ENCODE measurements around the gene KIF1B.

- TF ChIP-seq GTF2E2 (tag; IDR thresholded peaks at IDR 0.05), result no peak
- no peak for TF ChIP-seq SPI1 (IDR thresholded peaks at IDR 0.05; ENCODE audit: borderline replicate concordance, low read depth, low read length)
- TF ChIP-seq ZNF354B (CRISPR knock-in tag; IDR thresholded peaks at IDR 0.05), result no peak
- TF ChIP-seq CTCF (IDR thresholded peaks at IDR 0.05 in 2 of 3, conservative IDR thresholded peaks at IDR 0.05 in 1 of 3; ENCODE audit: insufficient read depth in 2 of 3, low read depth in 1 of 3, low read length in 3 of 3), result no peak
- TF ChIP-seq ETV6 (IDR thresholded peaks at IDR 0.05; ENCODE audit: borderline replicate concordance in 1 of 2, low read depth in 2 of 2, low read length in 1 of 2), result no peak
- no peak for TF ChIP-seq ETV6 (CRISPR knock-in tag; IDR thresholded peaks at IDR 0.05; ENCODE audit: borderline replicate concordance)
- no peak for TF ChIP-seq TCF7 (IDR thresholded peaks at IDR 0.05; ENCODE audit: borderline replicate concordance)
- TF ChIP-seq ZNF586 (CRISPR knock-in tag; conservative IDR thresholded peaks at IDR 0.05), result no peak
- TF ChIP-seq ZNF445 (CRISPR knock-in tag; IDR thresholded peaks at IDR 0.05; ENCODE audit: low read depth), result no peak
- peak; percentile 11; the same call in 1 of the 2 replicates for TF ChIP-seq ZBTB1 (CRISPR knock-in tag; IDR thresholded peaks at IDR 0.05; ENCODE audit: borderline replicate concordance, low read depth)
Measured at GRCh38 chr1:10210841-10211804, 753 bp downstream of the KIF1B start.
